HuH-7.5 (cell line): ENCODE data around the gene PALD1.
"Not testable (repeated sequence)": the region's sequence is repeated elsewhere in the genome, so short reads cannot be mapped to it uniquely, and the experiment has no call there.

Experiments
- DNase-seq: peaks from one replicate; pipeline ENCODE4 v3.0.0; 2011; ENCODE audit warnings: low spot score

Gene PALD1

DNA sequence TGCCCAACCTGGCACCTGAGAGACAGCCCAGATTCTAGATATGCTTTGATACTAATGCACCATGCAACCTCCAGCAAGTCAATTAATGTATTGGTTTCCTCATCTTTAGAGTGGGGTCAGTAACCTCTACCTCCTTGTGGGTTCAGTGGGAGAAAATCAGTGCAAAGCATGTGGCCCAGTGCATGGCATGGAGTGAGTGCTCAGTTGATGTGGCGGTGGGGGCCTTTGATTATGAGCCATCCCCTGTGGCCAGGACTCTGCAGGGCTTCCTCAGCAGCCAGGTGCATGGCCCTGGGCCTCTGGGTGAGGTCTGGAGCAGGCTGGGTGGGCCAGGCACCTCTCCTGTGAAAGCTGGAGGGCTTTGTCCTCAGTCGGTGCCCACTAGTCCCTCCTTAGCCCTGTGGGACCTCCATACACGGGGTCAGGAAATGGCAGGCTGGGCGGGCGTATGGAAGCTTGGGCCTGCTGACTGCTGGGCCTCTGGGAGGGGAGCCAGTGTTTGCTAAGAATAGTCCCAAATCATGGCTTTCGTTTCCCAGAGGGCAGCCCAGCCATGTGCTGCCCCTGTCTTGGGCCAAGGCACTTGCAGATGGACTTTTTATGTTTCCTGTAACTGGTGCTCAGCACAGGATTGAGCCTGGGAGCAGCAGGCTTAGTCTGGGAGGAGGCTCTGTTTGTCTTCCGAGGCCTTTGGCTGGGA lies 3.4 kb downstream of the PALD1 start:
- no peak for DNase-seq

DNA sequence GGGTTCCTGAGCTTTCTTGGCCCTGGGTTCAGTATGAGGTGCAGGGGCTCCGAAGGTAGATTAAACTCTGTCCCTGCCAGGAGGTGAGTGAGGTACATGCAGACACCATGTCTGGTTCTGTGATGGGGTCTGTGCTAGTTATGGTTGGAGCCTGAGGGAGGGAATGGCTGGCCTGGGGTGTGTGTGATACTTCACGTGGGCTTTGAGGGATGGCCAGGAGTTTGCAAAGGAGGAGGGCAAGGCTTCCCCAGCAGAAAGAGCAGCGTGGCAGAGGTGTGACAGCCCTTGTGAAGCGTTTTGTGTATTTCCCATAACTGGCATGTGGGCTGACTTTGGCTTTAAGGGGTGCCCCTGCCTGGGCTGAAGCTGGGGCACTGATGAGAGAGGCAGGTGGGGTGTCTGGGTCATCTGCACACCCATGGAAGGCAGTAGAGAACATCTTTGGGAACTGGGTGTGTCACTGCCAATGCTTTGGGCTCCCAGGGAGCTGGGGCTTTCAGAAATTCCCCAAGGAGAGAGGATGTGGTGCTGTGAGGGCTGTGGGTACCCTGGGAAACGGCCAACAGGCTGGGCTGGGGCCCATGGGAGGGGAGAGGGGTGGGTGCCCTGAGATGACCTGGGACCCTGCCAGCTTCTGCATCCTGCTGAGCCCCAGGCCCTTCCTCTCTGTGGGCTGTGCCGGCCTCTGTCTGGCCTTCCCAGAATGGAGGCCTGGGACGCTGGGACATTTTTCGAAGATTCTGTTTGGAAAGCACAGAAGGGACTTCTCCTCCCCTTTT lies 4.6 kb downstream of the PALD1 start:
- no peak for DNase-seq

DNA sequence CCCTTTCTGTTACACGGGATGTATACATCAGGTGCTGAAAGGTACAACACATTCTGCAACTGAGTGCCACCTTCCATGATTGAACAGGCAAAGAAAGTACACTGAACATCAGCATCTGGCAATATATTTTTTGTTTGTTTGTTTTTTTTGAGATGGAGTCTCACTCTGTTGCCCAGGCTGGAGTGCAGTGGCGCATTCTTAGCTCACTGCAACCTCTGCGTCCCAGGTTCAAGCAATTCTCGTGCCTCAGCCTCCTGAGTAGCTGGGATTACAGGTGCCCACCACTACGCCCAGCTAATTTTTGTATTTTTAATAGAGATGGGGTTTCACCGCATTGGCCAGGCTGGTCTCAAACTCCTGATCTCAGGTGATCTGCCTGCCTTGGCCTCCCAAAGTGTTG lies 5.3 kb downstream of the PALD1 start:
- not testable (repeated sequence) for DNase-seq

DNA sequence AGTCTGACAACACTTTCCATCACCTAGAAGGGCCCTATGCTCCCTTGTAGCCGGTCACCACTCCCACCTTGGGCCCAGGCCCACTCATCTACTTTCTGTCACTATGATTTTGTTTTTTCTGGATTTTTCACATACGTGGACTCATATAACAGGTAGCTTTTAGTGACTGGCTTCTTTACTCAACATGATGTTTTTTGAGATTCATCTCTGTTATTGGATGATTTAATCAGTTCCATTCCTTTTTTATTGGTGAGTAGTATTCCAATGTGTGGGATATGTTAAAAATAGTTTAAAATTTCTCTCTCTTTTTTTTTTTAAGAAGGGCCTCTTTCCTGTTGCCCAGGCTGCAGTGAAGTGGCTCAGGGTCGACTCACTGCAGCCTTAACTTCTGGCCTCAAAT lies 9.3 kb downstream of the PALD1 start:
- no peak for DNase-seq

DNA sequence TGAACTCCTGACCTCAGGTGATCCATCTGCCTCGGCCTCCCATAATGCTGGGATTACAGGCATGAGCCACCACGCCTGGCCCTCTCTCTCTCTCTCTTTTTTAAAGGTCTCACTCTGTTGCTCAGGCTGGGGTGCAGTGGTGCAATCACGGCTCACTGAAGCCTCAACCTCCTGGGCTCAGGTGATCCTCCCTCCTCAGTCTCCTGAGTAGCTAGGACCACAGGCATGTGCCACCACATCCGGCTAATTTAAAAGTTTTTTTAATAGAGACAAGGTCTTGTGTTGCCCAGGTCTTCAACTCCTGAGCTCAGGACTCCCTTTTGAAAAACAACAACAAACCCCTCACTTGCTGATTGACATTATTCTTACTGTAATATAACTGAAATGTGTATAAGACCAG lies 11.6 kb downstream of the PALD1 start:
- no peak for DNase-seq

DNA sequence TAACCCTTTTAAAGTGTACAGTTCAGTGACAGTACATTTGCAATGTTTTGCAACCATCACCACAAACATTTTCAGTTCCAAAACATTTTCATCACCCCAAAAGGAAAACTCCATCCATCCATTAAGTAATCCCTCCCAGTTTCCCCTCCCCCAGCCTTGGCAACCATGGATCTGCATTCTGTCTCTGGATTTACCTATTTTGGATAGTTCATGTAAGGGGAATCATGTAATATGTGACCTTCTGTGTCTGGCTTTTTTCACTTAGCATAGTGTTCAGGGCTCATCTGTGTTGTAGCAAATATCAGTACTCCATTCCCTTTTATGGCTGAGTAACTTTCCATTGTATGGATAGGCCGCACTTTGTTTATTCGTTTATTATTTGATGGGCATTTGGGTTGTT lies 13.0 kb downstream of the PALD1 start:
- DNase-seq, result no peak

DNA sequence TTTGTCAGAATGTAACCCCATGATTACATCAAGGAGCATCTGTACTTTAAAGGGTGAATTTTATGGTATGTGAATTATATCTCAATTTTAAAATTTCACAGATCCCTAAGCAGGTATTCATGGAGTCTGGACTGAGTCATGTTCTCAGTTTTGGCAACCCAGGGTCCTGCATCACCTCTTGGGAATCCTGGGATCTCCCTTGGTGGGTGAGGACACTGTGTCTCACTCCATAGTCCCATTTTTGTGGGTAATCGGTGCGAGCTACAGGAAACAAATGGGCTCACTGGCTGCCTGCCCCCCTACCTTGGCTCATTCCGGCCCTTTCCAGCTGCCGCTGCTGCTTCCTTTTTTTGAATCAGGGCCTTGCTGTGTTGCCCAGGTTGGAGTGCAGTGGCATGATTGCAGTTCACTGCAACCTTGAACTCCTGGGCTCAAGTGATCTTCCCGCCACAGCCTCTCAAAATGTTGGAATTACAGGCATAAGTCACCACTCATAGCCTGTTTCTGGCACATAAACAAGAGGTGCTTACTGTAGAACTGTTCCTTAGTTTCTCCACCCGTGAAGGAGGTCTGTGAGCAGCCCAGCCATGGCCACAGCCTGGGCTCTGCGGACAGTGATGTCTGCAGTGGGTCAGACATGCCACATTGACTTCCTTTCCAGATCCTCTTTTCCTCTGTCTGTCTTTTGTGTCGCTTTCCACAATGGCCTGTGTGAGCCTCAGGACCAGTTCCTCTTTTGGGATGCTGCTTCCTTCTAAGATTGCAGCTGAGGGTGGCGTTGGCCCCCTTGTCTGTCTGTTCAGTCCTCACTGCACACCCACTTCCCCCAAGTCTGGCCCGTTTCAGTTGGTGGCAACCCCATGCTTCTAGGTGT lies 14.5 kb downstream of the PALD1 start:
- no peak for DNase-seq

DNA sequence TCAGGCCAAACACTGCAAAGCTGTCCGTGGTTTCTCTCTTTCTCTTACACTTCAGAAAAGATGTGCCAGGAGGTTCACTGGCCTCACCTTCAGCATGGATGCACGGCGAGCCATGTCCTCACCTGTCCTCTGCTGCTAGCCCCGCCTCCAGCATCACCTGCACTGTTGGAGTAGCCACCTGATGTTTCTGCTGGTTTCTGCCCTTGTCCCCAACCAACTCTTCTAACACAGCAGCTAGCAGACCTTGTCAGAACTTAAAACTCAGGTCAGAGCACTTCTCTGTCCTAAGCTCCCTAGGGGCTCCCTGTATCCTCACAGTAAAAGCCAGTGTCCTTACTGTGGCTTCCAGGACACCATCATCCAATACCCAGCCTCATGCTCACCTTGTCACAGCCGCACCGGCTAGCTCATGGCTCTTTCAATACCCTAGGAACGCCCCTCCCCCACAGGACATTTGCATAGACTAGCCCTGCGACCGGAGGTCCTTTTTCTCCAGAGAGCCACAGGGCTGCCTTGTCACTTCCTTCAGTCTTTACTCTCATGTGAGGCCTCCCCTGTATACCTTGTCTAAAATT lies 15.2 kb downstream of the PALD1 start:
- DNase-seq, result no peak

DNA sequence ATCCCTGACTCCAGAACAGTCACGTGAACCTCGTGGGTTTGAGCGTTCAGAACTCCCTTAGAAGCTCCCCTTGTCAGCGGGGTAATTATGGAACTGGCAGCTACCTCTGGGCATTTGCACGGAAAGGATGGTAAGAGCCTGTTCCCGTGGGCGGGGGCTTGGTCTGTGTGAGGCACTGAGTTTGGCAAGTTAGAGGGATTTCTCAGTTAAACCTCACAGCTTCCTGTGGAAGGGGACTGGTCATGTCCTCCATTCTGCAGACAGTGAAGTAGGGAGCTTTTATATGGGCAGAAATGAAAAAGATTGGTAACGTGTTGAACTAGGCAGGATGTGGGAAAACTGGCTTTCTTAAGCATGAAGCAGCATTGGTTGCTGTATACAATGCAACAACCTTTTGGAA lies 16.0 kb downstream of the PALD1 start:
- no peak for DNase-seq

DNA sequence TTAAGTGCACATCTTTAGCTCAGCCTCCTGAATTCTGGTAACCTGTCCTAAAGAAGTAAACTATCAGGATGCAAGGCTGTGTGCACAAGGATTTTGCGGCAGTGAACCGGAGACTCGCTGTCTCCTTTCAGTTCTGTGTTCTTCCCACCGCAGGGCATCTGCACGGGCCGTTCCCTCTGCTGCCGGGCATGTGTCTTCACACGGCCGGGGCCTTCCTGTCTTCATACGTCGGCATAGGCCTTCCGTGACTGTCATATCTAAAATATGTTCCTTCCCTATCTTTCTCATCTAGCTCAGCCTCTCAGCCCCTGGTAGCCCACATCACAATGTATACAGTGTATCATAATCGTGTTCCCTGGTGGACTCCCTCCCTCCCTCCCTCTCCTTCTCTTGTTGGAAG lies 16.4 kb downstream of the PALD1 start:
- no peak for DNase-seq

DNA sequence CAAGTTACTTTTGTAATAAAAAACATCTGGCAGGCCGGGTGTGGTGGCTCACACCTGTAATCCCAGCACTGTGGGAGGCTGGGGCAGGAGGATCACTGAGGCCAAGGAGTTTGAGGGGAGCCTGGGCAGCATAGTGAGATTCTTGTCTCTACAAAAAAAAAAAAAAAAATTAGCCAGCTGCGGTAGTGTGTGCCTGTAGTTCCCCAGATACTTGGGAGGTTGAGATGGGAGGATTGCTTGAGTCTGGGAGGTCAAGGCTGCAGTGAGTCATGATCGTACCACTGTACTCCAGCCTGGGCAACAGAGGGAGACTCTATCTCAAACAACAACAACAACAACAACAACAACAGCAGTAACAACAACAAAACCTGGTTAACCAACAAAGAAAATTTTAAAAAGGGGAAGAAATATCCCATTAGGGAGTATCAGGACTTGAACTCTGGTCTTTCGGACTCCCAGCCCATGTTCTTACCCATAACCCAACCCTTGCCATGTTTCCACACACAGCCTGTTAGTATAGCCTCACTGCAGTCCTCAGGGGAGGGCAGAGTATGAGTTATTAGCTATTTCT lies 17.2 kb downstream of the PALD1 start:
- no peak for DNase-seq

DNA sequence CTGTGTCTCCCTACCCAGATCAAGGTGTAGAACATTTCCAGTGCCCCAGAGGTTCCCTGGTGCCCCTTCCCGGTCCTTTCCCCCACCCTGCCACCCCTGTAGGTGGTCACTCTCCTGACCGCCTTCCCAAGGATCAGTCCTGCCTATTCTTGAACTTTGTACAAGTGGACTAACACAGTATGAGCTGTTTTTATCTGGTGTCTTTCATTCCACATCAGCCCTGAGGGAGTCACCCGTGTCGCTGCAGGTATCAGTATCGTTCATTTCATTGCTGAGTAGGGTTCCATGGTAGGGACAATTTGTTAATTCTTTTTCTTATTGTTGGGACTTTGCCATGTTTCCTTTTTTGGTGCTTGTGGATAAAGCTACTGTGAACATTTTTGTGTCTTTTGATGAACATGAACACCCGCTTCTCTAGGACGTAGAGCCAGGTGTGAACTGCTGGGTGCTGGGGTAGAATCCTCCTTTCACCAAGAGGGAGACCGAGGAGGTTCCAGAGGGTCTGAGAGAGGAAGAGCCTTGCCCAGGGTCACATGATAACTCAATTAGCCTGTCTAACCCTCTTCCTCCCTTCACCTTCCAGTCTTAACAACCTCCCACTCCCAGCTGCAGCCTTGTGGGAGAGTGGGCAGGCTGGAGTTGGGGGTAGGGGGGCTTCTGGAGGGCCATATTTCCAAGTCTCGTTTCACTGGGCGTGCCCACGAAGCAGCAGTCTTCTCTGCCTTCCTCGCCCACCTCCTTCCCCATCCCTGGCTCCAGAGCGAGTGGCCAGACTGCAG lies 18.0 kb downstream of the PALD1 start:
- DNase-seq, result no peak

DNA sequence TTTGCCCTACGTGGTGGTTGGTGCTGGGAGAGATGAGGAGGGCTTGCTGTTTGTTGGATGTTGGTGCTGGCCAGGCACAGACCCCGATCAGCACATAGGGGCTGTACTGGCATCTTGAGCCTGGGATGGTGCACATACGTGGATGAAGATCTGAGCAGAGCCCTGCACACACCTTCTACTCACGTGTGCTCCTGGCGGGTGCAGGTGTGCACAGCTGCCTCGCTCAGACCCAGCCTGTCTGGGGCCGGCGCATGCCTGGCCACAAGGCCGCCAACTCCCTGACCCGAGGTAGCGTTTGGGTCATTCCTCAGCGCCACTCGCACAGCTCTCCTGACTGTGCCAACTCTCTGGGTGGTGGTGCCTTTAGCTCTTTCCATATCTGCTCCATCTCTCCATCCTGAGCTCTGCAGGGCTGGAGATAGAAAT lies 18.6 kb downstream of the PALD1 start:
- no peak for DNase-seq

DNA sequence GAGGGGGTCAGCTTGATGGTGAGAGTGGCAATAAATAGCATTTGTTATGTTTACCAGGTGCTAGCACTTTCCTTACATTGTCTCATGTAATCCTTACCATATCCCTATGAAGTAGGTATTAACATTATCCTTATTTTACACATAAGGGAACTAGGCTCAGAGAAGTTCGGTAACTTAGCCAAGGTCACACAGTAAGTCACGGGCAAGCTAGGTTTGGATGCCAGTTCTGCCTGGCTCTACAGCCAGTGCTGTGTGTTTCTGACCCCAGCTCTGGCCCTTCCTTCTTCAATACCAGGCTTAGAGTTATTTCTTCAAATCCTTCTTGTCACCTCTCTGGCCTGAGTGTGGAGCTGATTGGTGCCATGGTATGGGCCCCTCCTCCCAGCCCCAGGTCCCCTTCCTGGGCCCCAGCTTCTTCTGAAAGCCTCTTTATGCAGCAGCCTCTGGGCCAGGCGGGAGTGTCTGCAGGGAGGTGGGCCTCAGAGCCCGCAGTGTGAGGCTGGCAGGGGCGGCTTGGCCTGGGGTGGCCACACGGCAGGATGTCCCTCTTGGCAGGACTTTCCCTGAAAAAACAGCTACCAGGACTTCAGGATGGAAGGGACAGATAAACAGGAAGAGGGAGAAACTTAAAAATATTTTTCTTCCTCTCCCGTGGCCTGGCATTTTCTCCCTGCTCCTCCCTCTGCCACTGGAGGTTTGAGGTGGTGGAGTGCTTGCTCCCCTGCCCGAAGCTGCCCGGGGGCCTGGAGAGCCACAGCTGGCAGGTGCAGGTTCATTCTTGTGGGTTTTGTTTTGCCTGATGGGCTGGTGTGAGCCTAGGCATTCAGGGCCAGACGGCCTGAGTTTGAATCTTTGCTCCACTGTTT lies 20.6 kb downstream of the PALD1 start:
- DNase-seq, result no peak

DNA sequence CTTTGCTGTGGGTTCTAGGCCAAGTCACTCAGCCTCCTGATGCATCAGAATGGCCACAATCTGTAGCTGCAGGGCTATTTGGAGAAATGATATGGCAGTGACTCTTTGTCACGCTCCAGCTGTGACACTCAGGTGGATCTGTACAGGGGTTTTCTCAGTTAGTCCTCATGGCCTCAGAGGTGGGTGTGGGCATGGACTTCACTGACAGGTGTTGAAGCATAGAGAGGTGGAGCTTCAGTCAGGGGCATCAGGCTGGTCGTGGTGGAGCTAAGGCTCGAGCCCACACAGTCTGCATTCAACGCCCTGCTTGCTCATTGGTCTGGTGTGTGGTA lies 21.2 kb downstream of the PALD1 start:
- no peak for DNase-seq

DNA sequence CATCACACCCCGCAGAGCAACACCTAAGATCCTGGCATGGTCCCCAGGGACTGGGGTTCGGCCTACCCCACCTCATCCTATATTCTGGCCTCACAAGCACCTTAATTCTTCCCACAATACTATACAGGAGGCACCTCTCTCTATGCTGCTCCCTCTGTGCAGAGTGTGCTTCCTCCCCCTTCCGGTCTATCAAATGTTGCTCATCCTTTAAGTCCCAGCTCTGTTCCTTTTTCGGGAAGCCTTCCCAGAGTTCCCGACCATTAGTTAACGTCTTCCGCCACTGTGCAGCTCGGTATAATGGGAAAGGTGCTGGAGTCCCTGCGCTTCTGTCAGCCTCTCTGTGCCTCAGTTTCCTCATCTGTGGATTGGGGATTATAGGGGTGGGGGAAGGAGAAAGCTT lies 21.8 kb downstream of the PALD1 start:
- DNase-seq, result no peak

DNA sequence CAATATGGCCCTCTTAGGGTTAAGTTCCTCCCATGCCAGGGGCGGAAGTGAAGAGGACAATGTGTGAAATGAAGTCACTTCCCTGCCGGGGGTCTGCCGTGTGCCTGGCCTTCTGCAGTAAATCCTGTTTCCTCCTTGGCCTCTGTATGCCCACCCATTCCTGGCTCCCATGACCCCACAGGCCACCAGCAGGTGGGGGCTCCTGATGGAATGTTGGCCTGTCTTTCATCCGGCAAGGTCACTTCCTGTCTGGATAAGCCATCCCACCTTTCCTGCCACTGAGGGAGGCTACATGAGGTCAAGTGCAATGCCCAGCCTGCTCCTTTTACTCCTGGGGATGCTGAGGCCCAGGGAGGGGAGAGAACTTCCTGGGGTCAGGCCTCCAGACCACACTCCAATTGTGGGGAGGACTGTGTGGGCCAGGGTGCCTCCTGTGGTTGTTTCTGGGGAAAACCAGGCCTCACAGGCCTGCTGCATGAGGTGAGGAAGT lies 22.3 kb downstream of the PALD1 start:
- DNase-seq, result no peak

DNA sequence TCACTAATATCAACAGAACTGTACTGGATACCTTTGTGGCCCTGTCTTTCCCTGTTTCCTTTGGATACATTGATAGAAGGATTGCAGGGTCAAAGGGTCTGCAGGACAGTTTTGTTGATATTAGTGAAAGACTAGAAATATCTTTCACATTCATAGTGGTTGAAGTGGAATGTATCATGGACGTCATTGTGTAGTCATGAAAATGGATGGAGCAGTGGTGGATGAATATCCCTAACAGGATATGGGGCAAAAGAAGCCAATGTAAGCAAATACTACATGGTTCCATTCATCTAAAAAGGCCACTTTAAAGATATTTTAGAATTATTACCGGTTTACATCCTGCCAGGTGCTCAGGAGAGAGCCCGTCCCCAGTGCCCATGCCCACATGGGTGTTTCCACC lies 23.8 kb downstream of the PALD1 start:
- DNase-seq, result no peak

DNA sequence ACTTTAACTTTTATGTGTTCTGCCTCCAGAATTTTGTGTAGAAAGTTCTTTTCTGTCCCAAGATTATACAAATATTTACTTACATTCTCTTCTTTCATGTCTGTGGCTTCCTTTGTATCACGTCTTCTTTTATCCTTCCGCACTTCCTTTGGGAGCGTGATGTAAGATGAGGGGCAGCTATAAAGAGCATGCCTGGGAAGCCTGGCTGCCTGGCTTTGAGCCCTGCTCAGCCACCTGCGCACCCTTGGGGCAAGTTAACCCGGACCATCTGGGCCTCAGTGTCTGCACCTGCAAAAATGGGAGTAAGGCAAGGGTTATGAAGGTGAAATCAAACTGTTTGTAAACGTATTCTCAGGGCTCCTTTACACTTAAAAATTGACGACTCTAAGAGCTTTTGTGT lies 25.2 kb downstream of the PALD1 start:
- DNase-seq, result no peak
